Bladder microvascular endothelial cell (primary cell): ENCODE results near the gene RHBDL1. TPM values are rescaled to one million over a fixed set of nuclear protein-coding genes. Genes with fewer than 3 reads are reported as not detected.

ENCODE experiments used
- total RNA-seq: library from RNA; depleted of rRNA; stranded (reverse); fragments of >200 nt; gene quantifications from 2 replicates; pipeline ENCODE4 v1.2.3, GENCODE V29; 2014

RHBDL1 gene
- total RNA-seq, 1 donor from 2014 or later, result 0.50 TPM

Other genes with a start within 250 kb of the RHBDL1 start
- 20.6 and 36.8 TPM in 2 replicates for gene CAPN15, start 148.0 kb upstream of the RHBDL1 start, total RNA-seq
- gene PRR35, start 115.3 kb upstream of the RHBDL1 start, total RNA-seq, result not detected in 2 replicates
- 0.88 and 1.3 TPM in 2 replicates for gene NHLRC4, start 108.7 kb upstream of the RHBDL1 start, total RNA-seq
- gene PIGQ, start 105.7 kb upstream of the RHBDL1 start, total RNA-seq, result 20.7 and 26.4 TPM in 2 replicates
- gene RAB40C, start 85.6 kb upstream of the RHBDL1 start, total RNA-seq, result 7.4 and 11.5 TPM in 2 replicates
- 0.19 TPM in 1 of 2 replicates, not detected in the other for gene WFIKKN1, start 44.7 kb upstream of the RHBDL1 start, total RNA-seq
- gene METTL26, start 39.4 kb upstream of the RHBDL1 start, total RNA-seq, result 43.6 and 69.1 TPM in 2 replicates
- gene MCRIP2, start 33.8 kb upstream of the RHBDL1 start, total RNA-seq, result 12.1 and 12.6 TPM in 2 replicates
- gene WDR90, start 26.3 kb upstream of the RHBDL1 start, total RNA-seq, result 5.7 and 10.0 TPM in 2 replicates
- 23.2 and 38.9 TPM in 2 replicates for gene RHOT2, start 7.5 kb upstream of the RHBDL1 start, total RNA-seq
- 111 TPM in 2 replicates for gene STUB1, start 4.7 kb downstream of the RHBDL1 start, total RNA-seq
- gene JMJD8, start 8.7 kb downstream of the RHBDL1 start, total RNA-seq, result 23.0 and 31.2 TPM in 2 replicates
- 2.6 and 5.0 TPM in 2 replicates for gene WDR24, start 14.7 kb downstream of the RHBDL1 start, total RNA-seq
- gene FBXL16, start 30.1 kb downstream of the RHBDL1 start, total RNA-seq, result under 0.01 and 0.13 TPM in 2 replicates
- 25.3 and 31.1 TPM in 2 replicates for gene METRN, start 39.4 kb downstream of the RHBDL1 start, total RNA-seq
- gene ANTKMT, start 45.5 kb downstream of the RHBDL1 start, total RNA-seq, result 19.1 and 21.4 TPM in 2 replicates
- gene CCDC78, start 50.8 kb downstream of the RHBDL1 start, total RNA-seq, result 1.2 TPM in 1 of 2 replicates, not detected in the other
- 2.9 and 8.2 TPM in 2 replicates for gene HAGHL, start 51.4 kb downstream of the RHBDL1 start, total RNA-seq
- 30.4 and 38.2 TPM in 2 replicates for gene CIAO3, start 65.3 kb downstream of the RHBDL1 start, total RNA-seq
- gene MSLN, start 85.1 kb downstream of the RHBDL1 start, total RNA-seq, result not detected in 2 replicates
- gene RPUSD1, start 112.7 kb downstream of the RHBDL1 start, total RNA-seq, result 20.8 and 22.0 TPM in 2 replicates
- 13.6 and 13.8 TPM in 2 replicates for gene CHTF18, start 112.9 kb downstream of the RHBDL1 start, total RNA-seq
- gene GNG13, start 125.1 kb downstream of the RHBDL1 start, total RNA-seq, result not detected in 2 replicates